ENCODE data around the gene KCNC1.

- no peak for TF ChIP-seq GATA3 (IDR thresholded peaks at IDR 0.05; ENCODE audit: low read depth, low read length)
- no peak for TF ChIP-seq GATA2 (IDR thresholded peaks at IDR 0.05; ENCODE audit: low read depth, low read length)
These were observed 46.5 kb upstream of the KCNC1 start for GRCh38 chr11:17687946-17688670.

Data from SH-SY5Y (cell line).